KMS-11 (cell line): ENCODE data around the gene SPINT1.

Experiments used
- H2AFZ ChIP-seq: fragments of 200-600 bp; sonication (generic); 2 replicates; pipeline ENCODE4 v1.6.1; 2016; ENCODE audit warnings: antibody characterized with exemption, mixed run types, low read depth
- H3K27ac ChIP-seq: fragments of 200-600 bp; sonication (generic); 2 replicates; pipeline ENCODE4 v1.6.1; 2016; ENCODE audit warnings: mild to moderate bottlenecking, mixed run types
- H3K27me3 ChIP-seq: fragments of 200-600 bp; sonication (generic); 2 replicates; pipeline ENCODE4 v1.6.1; 2017; ENCODE audit warnings: mild to moderate bottlenecking, low read depth, mixed run types, moderate library complexity; ENCODE audit not compliant: insufficient read depth
- H3K36me3 ChIP-seq: fragments of 200-600 bp; sonication (generic); 2 replicates; pipeline ENCODE4 v1.6.1; 2017; ENCODE audit warnings: mild to moderate bottlenecking, mixed run types; ENCODE audit not compliant: insufficient read depth
- H3K4me1 ChIP-seq: fragments of 200-600 bp; sonication (generic); 2 replicates; pipeline ENCODE4 v1.6.1; 2016; ENCODE audit warnings: mild to moderate bottlenecking, low read depth, mixed run types; ENCODE audit not compliant: poor library complexity, severe bottlenecking
- H3K4me2 ChIP-seq: fragments of 200-600 bp; sonication (generic); 2 replicates; pipeline ENCODE4 v1.7.0; 2016; ENCODE audit warnings: mild to moderate bottlenecking, mixed run types
- H3K4me3 ChIP-seq: fragments of 200-600 bp; sonication (generic); IDR thresholded peaks from 2 replicates; pipeline ENCODE4 v1.6.1; 2017; ENCODE audit warnings: low read depth, low read length, mixed read lengths; ENCODE audit not compliant: insufficient read depth
- H3K79me2 ChIP-seq: fragments of 200-600 bp; sonication (generic); 2 replicates; pipeline ENCODE4 v1.6.1; 2016; ENCODE audit warnings: low read depth, mixed run types; ENCODE audit not compliant: insufficient read depth
- H3K9ac ChIP-seq: fragments of 200-600 bp; sonication (generic); 2 replicates; pipeline ENCODE4 v1.6.1; 2016; ENCODE audit warnings: mild to moderate bottlenecking, mixed run types
- H4K20me1 ChIP-seq: fragments of 200-600 bp; sonication (generic); 2 replicates; pipeline ENCODE4 v1.6.1; 2016; ENCODE audit warnings: mild to moderate bottlenecking, mixed run types; ENCODE audit not compliant: insufficient read depth
- CTCF ChIP-seq: fragments of 200-600 bp; sonication (generic); conservative IDR thresholded peaks from 2 replicates; pipeline ENCODE4 v1.6.1; 2017; ENCODE audit warnings: low read depth, mild to moderate bottlenecking, antibody characterized with exemption, low read length, moderate library complexity, mixed read lengths

The SPINT1 gene

GRCh38 chr15:40875991-40876730 lies 32.3 kb downstream of the SPINT1 start:
- Histone ChIP-seq H3K27me3 (no peaks in the 10 kb centered on the region), H3K4me3 (no peak overlapping the region), H4K20me1 (no peaks in the 10 kb centered on the region), H3K9ac (no peak overlapping the region), H3K79me2 (no peaks in the 10 kb centered on the region), H3K4me1 (peaks cover 32% of the 10 kb centered on the region), H3K4me2 (no peak overlapping the region), H3K36me3 (no peaks in the 10 kb centered on the region), H3K27ac (no peak overlapping the region), H2AFZ (no peak overlapping the region)
- TF ChIP-seq CTCF: no peak

- TF ChIP-seq CTCF: no peak
- Histone ChIP-seq H3K27me3 (no peaks in the 10 kb centered on the region), H3K27ac (no peak overlapping the region), H3K36me3 (no peaks in the 10 kb centered on the region), H4K20me1 (no peaks in the 10 kb centered on the region), H3K9ac (no peak overlapping the region), H3K4me2 (no peak overlapping the region), H2AFZ (no peak overlapping the region), H3K4me1 (peaks cover 27% of the 10 kb centered on the region), H3K79me2 (no peaks in the 10 kb centered on the region), H3K4me3 (no peak overlapping the region)
Measured at GRCh38 chr15:40877694-40878093, 33.8 kb downstream of the SPINT1 start.

GRCh38 chr15:40878785-40879184 lies 34.9 kb downstream of the SPINT1 start:
- H3K27ac ChIP-seq: no peak overlapping the region

GRCh38 chr15:40879609-40880008 lies 35.8 kb downstream of the SPINT1 start:
- H3K36me3 ChIP-seq: no peaks in the 10 kb centered on the region
- no peaks in the 10 kb centered on the region for H4K20me1 ChIP-seq
- no peaks in the 10 kb centered on the region for H3K27me3 ChIP-seq
- no peak for TF ChIP-seq CTCF
- H2AFZ ChIP-seq: no peak overlapping the region
- H3K4me3 ChIP-seq: no peak overlapping the region
- H3K9ac ChIP-seq: no peak overlapping the region
- H3K79me2 ChIP-seq: no peaks in the 10 kb centered on the region
- H3K4me2 ChIP-seq: no peak overlapping the region
- peaks cover 21% of the 10 kb centered on the region for H3K4me1 ChIP-seq
- no peak overlapping the region for H3K27ac ChIP-seq

More at GRCh38 chr15:40878785-40879184, 34.9 kb downstream of the SPINT1 start:
- no peak for TF ChIP-seq CTCF
- H4K20me1 ChIP-seq: no peaks in the 10 kb centered on the region
- H3K27me3 ChIP-seq: no peaks in the 10 kb centered on the region
- H3K9ac ChIP-seq: no peak overlapping the region
- H3K4me3 ChIP-seq: no peak overlapping the region
- no peak overlapping the region for H3K4me2 ChIP-seq
- H3K4me1 ChIP-seq: peaks cover 22% of the 10 kb centered on the region
- no peaks in the 10 kb centered on the region for H3K36me3 ChIP-seq
- H2AFZ ChIP-seq: no peak overlapping the region
- H3K79me2 ChIP-seq: no peaks in the 10 kb centered on the region
